Muscle of back (tissue), 11 donors: ENCODE results near the gene ABCC9. TPM values are rescaled to one million over a fixed set of nuclear protein-coding genes. Genes with fewer than 3 reads are reported as not detected.
A peak's percentile ranks its signal among the peaks of the same experiment; 100 is the strongest.
"Not testable (repeated sequence)": the region's sequence is repeated elsewhere in the genome, so short reads cannot be mapped to it uniquely, and the experiment has no call there.

ENCODE experiments used
- DNase-seq, 3 donors: peaks; one replicate each; pipeline versions ENCODE4 v3.0.0 to v3.0.0-alpha.2; 2013
- polyA plus RNA-seq, 10 donors: library from polyadenylated mRNA; unstranded; fragments of 120-200 nt; gene quantifications; one replicate each; pipeline ENCODE4 v1.2.1, GENCODE V29; 2013; ENCODE audit not compliant: insufficient read length in 10 of 10

ABCC9 gene
- polyA plus RNA-seq, 10 donors, result 54.2 to 86.1 (median 72.2) TPM

DNA sequence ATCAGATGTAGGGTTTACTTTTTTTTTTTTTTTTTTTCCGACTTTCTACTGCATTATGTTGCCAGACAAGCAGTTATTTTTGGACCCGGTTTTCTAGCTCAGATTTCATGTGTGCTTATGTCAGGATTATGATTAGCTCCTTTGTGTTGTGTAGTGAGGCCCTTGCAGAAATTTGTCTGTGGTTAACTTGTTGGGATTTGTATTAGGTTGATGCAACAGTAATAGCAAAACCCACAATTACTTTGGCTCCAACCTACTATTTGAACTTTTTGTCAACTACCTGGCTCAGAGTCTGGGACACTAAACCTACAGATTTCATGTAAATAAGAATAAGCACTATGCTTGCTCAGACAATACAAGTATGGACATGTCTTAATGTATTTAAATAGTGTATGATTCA, 122.6 kb downstream of the ABCC9 start:
- peak in 2 of 3 donors; percentile 41 to 51 for DNase-seq

DNA sequence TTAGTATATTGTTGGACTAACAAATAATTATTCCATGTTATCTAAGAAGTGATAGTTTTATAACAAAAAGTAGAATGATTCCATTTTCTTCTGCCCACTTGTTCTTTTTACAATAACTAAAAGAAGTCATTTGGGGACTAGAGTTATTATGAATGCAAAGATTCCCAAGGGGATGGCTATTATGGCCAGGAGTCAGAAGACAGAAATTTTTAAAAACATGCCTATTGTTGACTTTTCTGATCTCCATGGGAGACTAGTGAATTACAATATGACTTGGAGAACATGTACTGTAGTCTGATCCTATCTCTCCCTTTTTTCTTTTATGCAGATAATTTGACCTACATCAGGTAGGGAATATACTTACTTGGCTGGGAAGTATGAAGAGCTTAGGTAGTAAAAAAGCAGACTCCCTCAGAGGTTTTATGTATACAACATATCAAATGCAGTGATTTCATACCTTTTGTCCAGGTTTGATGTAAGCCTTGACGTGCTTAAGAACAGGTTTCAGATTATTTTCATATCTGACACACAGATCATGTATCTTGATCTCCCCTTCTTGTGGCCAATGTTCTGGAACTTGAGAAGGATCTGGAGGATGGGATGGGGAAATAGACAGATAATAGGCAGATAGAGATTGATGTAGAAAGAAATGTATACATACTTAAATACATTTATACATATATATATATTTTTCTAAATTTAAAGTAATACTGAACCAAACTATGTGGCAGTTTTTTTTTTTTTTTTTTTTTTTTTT, 125.7 kb downstream of the ABCC9 start:
- DNase-seq, result no peak

DNA sequence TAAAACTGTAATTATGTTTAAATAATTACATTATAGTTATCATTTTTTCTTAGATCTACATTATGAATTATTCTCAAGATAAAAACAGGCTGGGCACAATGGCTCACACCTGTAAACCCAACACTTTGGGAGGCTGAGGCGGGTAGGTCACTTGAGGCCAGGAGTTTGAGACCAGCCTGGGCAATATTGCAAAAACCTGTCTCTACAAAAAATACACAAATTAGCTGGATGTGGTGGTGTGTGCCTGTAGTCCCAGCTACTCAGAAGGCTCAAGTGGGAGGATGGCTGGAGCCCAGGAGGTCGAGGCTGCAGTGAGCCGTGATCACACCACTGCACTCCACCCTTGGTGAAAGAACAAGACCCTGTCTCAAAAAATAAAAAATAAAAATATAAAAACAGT, 126.4 kb downstream of the ABCC9 start:
- no peak for DNase-seq

- no peak for DNase-seq
Measured at GRCh38 chr12:21814327-21814726, 126.9 kb downstream of the ABCC9 start.

- DNase-seq, result no peak
Measured at GRCh38 chr12:21813751-21814150, 127.5 kb downstream of the ABCC9 start.

- no peak for DNase-seq
Measured at GRCh38 chr12:21813125-21813524, 128.1 kb downstream of the ABCC9 start.

GRCh38 chr12:21812340-21812739, 128.9 kb downstream of the ABCC9 start:
- DNase-seq, result not testable (repeated sequence)

DNA sequence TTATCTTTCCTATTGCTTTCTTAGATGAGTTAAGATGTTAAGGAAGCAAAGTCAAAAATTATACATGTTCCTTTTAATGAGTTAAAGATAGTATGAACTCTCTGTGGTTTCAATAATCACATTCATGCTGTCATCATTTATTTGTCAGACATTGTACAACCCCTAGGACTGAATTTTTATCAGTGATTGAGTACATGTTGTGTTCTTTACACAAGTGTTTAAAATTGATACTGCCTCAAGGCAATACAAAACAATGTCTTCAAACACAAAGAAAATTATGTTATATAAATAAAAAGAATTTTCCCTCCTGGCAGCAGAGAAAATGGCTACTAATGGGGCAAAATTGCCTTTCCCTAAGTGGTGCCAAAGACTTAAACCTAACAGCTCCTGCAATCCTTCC, 132.1 kb downstream of the ABCC9 start:
- no peak for DNase-seq

GRCh38 chr12:21806255-21806654, 135.0 kb downstream of the ABCC9 start:
- no peak for DNase-seq

- no peak for DNase-seq
Measured at GRCh38 chr12:21801522-21802288, 139.5 kb downstream of the ABCC9 start.

DNA sequence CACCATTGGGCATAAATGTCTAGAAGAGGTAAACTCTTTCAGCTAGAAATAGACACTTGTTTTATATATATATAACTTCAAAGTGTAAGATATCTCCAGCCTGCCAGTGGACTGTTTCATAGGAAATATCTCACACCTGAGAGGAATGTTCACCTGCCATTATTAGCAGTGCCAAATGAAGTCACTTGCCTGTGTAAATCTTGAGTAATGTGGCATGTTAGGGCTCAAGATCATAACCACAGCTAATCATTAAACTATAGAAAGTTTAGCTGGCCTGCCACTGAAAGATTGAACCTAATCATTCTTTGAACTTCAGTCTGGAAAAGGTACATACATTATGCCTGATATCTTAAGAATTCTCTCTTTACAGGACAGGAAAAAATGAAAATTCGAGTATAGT, 141.2 kb downstream of the ABCC9 start:
- DNase-seq, result no peak

DNA sequence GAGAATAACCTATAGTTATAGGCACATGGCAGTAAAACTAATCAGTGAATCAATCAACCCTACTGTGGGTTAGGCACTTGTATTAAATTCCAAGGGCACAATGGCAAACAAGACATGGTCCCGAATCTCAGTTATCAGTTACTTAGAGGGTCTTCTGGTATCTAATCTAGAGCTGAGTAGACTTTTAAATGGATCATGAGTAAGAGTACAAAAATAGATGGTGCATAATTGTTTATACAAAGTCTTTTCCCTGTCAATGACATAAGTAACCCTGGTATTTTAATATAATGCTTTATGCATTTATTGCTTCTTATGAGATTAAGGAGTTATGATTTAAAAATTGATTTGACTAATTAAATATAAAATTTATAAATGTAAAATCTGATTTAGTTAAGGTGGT, 143.7 kb downstream of the ABCC9 start:
- DNase-seq, result no peak

- no peak for DNase-seq
Measured at GRCh38 chr12:21795648-21796328, 145.4 kb downstream of the ABCC9 start.

DNA sequence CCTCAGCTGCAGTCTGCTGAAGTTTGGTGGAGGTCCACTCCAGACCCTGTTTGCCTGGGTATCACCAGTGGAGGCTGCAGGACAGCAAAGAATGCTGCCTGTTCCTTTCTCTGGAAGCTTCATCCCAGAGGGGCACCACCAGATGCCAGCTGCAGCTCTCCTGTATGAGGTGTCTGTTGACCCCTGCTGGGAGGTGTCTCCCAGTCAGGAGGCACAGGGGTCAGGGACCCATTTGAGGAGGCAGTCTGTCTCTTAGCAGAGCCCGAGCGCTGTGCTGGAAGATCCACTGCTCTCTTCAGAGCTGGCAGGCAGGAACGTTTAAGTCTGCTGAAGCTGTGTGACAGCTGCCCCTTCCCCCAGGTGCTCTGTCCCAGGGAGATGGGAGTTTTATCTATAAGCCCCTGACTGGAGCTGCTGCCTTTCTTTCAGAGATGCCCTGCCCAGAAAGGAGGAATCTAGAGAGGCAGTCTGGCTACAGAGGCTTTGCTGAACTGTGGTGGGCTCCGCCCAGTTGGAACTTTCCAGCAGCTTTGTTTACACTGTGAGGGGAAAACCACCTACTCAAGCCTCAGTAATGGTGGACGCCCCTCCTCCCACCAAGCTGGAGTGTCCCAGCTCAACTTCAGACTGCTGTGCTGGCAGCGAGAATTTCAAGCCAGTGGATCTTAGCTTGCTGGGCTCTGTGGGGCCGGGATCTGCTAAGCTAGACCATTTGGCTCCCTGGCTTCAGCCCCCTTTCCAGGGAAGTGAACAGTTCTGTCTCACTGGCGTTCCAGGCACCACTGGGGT, 146.2 kb downstream of the ABCC9 start:
- not testable (repeated sequence) for DNase-seq

- DNase-seq, result not testable (repeated sequence)
Measured at GRCh38 chr12:21789687-21790086, 151.5 kb downstream of the ABCC9 start.

DNA sequence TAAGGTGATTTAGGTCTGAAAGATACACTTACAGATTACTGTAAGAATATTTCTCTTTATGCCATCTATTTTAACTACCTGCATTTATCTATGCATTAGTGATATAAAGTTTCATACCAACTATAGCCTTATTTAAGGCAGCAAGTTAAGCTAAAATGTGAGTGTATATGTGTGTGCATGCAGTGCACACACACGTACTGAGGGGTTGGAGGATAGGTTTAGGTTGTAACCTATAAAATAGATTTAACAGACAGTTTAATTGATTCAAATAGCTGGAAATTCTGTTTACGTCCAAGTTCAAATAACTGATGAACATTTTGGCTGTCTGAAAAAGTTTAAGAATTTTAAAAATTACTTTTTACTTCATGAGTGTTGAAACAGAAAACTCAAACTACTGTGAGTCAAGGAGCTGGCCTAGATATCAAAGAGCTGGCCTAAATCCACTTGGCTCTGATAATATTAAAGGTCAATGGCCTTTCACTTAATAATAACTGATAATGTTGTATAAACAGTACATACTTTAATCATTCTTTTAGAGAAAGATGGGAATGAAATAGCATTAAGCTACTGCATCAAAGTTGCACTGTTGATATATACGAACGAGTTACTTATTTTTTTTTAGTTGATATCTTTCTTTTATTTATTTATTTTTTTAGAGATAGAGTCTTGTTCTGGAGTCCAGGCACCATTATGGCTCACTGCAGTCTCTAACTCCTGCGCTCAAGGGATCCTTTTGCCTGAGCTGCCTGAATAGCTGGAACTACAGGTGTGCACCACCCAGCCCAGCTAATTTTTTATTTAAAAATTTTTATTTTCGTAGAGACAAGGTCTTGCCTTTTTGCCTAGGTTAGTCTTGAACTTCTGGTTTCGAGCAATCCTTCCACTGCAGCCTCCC, 152.9 kb downstream of the ABCC9 start:
- no peak for DNase-seq

GRCh38 chr12:21786041-21786531, 155.1 kb downstream of the ABCC9 start:
- DNase-seq, result peak; percentile 64 to 89 (median 66)

- not testable (repeated sequence) for DNase-seq
Measured at GRCh38 chr12:21782723-21783122, 158.5 kb downstream of the ABCC9 start.

DNA sequence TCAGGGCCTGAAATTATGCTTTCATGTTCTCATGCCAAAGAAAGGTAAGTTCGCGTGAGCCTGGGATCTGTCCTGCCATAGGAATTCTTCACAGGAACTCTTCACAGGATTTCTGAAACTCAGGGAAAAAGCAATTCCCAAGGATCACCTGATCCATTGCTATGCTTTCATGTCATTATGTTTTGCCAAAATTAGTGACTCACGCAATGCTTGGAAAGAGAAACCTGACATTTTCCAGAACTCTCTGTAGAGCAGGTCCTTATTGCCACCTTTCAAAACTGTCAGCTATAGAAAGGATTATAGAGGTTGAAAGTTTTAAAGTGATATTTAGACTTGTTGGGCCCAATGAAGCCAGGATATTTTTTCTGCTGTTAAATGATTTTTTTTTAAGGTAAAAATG, 160.4 kb downstream of the ABCC9 start:
- DNase-seq, result no peak

DNA sequence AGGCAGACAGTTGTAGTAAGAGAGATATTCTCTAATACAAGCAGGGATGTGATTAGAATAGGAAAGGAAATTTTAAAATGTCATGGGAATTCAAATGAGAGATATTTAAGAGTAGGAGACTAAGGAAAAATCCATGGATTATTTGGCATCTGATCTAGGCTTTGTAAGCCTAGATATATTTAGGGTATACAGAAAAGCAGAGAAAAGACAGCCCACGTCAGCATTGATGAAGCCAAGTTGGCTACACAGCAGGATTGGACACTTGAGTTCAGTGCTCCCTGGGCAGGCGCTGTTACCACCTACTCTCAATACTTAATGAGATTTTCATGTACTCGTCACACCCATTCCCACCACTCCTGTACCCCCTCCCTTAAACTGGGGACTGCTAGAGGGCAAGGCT, 165.1 kb downstream of the ABCC9 start:
- DNase-seq, result peak in 2 of 3 donors; percentile 44 to 66
